ENCODE data around the gene DOCK6. TPM values are rescaled to one million over a fixed set of nuclear protein-coding genes. Genes with fewer than 3 reads are reported as not detected.

The DOCK6 gene
- total RNA-seq, 1 experiment from 2014 or later, result 57.9 TPM

GRCh38 chr19:11214387-11214786 is 47.9 kb downstream of the DOCK6 start:
- H4K20me1 ChIP-seq (ENCODE audit: control insufficient read depth, insufficient read depth, insufficient read length), result no peaks in the 10 kb centered on the region
- no peaks in the 10 kb centered on the region for H3K27me3 ChIP-seq (ENCODE audit: insufficient read depth, low read length)
- H2BK20ac ChIP-seq (ENCODE audit: low read depth, low read length, poor library complexity, severe bottlenecking), result no peak overlapping the region
- no peaks in the 10 kb centered on the region for H3K79me1 ChIP-seq (ENCODE audit: insufficient read depth, low read depth, low read length, poor library complexity, severe bottlenecking)
- DNase-seq, result no peak
- no peak overlapping the region for H2BK5ac ChIP-seq (ENCODE audit: insufficient read length, low read length)
- H2BK120ac ChIP-seq (ENCODE audit: low read depth, low read length, poor library complexity, severe bottlenecking), result no peak overlapping the region
- WGBS (ENCODE audit: extremely low coverage, insufficient read length, low lambda C conversion rate), result no CpG with 5 or more reads among the region's 6 CpGs
- Mint-ChIP-seq H3K9me3 (no peaks in the 10 kb centered on the region), H3K4me1 (no peaks in the 10 kb centered on the region), H3K27me3 (ENCODE audit: low read depth) (no peaks in the 10 kb centered on the region; the same call in 1 of the 2 replicates), H3K27ac (no peak overlapping the region), H3K36me3 (ENCODE audit: insufficient read depth in 1 of 3, low read depth in 3 of 3) (peaks cover 22 to 52% (median 45%) of the 10 kb centered on the region in 3 experiments; a peak in 6 of 7 replicates), H3K4me3 (no peak overlapping the region)
- no peak overlapping the region for H3T11ph ChIP-seq (ENCODE audit: low read length)
- H3K23me2 ChIP-seq (ENCODE audit: insufficient read length, low read depth, low read length, poor library complexity, severe bottlenecking), result no peaks in the 10 kb centered on the region
- H3K56ac ChIP-seq (ENCODE audit: insufficient read length, low read depth, low read length), result no peak overlapping the region
- H3K14ac ChIP-seq (ENCODE audit: insufficient read depth, low read length), result no peak overlapping the region
- H2AFZ ChIP-seq (ENCODE audit: low read length), result no peak overlapping the region
- no peak overlapping the region for H4K91ac ChIP-seq (ENCODE audit: insufficient read length, low read depth, low read length)
- H2AK5ac ChIP-seq (ENCODE audit: insufficient read length, low read length), result no peak overlapping the region
- no peak overlapping the region for H2BK12ac ChIP-seq (ENCODE audit: insufficient read length, low read depth, low read length)
- H3K27ac ChIP-seq (ENCODE audit: insufficient read length, low read depth, low read length), result no peak overlapping the region
- no peak overlapping the region for H2BK15ac ChIP-seq (ENCODE audit: low read depth, low read length)
- H3K9ac ChIP-seq (ENCODE audit: extremely low read depth, insufficient read length, low read length), result no peak overlapping the region
- H3K9me3 ChIP-seq (ENCODE audit: control insufficient read depth, low read depth, low read length), result no peaks in the 10 kb centered on the region
- no peak overlapping the region for H3K23ac ChIP-seq (ENCODE audit: insufficient read length, low read depth, low read length)
- H4K8ac ChIP-seq (replicated peaks; ENCODE audit: insufficient read length, low read depth, low read length), result no peak overlapping the region
- no peak overlapping the region for H3K18ac ChIP-seq (ENCODE audit: insufficient read length, low read depth, low read length)
- H3K4me2 ChIP-seq (ENCODE audit: insufficient read depth, insufficient read length, low read length), result no peak overlapping the region
- H3K4ac ChIP-seq (ENCODE audit: low read depth, low read length), result no peak overlapping the region
- H3K4me1 ChIP-seq (ENCODE audit: insufficient read depth, low read length), result no peaks in the 10 kb centered on the region
- no peak overlapping the region for H4K5ac ChIP-seq (ENCODE audit: insufficient read length, low read depth, low read length)
- TF ChIP-seq, protein P1, sequence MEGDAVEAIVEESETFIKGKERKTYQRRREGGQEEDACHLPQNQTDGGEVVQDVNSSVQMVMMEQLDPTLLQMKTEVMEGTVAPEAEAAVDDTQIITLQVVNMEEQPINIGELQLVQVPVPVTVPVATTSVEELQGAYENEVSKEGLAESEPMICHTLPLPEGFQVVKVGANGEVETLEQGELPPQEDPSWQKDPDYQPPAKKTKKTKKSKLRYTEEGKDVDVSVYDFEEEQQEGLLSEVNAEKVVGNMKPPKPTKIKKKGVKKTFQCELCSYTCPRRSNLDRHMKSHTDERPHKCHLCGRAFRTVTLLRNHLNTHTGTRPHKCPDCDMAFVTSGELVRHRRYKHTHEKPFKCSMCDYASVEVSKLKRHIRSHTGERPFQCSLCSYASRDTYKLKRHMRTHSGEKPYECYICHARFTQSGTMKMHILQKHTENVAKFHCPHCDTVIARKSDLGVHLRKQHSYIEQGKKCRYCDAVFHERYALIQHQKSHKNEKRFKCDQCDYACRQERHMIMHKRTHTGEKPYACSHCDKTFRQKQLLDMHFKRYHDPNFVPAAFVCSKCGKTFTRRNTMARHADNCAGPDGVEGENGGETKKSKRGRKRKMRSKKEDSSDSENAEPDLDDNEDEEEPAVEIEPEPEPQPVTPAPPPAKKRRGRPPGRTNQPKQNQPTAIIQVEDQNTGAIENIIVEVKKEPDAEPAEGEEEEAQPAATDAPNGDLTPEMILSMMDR (conservative IDR thresholded peaks at IDR 0.05), result no peak
- H3K79me2 ChIP-seq (ENCODE audit: insufficient read depth, low read length), result no peaks in the 10 kb centered on the region

Measured in H9 (cell line).